Muscle of arm (tissue), 12 donors: ENCODE data around the gene CPXM2. TPM values are rescaled to one million over a fixed set of nuclear protein-coding genes. Genes with fewer than 3 reads are reported as not detected.

ENCODE experiments used
- DNase-seq: peaks from one replicate; pipeline ENCODE4 v3.0.0-alpha.2; 2013
- polyA plus RNA-seq, 12 donors: library from polyadenylated mRNA; unstranded; fragments of 120-200 nt; gene quantifications; one replicate each; pipeline ENCODE4 v1.2.1, GENCODE V29; 2013; ENCODE audit not compliant: insufficient read length in 12 of 12

Gene CPXM2
- polyA plus RNA-seq, 12 donors = 0.36 to 33.8 (median 2.2) TPM; not detected in 2

DNA sequence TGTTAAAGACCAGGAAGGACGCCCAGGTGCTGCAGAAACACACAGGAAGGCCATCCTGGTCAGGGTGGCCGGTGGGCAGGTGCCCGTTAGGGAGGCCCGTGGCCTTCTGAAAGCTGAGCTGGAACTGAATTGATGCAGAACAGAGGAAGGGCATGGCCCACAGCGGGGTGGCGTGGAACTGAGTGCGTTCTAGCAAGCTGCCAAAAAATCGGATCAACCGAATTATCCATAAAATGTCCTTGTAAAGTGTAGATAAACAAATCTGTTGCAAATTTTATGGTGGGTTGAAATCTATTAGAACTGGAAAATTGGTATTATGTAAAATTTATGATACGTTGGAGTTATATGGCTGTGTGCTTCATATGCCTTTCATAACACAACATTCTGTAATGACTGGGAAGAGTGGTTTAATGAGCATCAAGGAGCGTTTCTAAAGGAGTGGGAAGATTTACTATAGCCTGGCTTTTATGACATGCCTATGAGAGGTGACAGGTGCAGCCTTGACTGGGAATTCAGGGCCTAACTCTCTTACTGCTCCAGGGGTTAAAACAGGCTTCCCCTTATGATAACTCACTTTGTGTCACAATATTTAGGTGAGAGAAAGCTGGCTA, 117.4 kb downstream of the CPXM2 start:
- DNase-seq = no peak

- DNase-seq = no peak
Measured at GRCh38 chr10:123772645-123773508, 118.7 kb downstream of the CPXM2 start.

GRCh38 chr10:123771877-123772644, 119.5 kb downstream of the CPXM2 start:
- no peak for DNase-seq

DNA sequence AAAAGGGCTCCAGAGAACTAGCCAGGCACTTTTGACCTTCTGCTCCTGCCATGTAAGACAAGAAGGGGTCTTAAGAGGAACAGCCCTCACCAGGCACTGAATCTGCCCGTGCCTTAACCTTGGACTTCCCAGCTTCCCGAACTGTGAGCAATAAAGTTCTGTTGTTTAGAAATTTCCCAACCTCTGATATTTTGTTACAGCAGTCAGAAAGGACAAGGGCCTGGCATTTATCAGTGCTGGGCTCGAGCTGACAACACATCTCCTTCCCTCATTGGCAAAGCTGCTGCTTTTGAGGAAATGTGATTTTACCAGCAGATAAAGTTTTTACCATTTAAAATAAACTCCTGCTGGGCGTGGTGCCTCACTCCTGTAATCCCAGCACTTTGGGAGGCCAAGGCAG, 122.0 kb downstream of the CPXM2 start:
- DNase-seq = no peak

GRCh38 chr10:123766761-123767160, 124.8 kb downstream of the CPXM2 start:
- no peak for DNase-seq

GRCh38 chr10:123766012-123766411, 125.6 kb downstream of the CPXM2 start:
- DNase-seq = no peak

DNA sequence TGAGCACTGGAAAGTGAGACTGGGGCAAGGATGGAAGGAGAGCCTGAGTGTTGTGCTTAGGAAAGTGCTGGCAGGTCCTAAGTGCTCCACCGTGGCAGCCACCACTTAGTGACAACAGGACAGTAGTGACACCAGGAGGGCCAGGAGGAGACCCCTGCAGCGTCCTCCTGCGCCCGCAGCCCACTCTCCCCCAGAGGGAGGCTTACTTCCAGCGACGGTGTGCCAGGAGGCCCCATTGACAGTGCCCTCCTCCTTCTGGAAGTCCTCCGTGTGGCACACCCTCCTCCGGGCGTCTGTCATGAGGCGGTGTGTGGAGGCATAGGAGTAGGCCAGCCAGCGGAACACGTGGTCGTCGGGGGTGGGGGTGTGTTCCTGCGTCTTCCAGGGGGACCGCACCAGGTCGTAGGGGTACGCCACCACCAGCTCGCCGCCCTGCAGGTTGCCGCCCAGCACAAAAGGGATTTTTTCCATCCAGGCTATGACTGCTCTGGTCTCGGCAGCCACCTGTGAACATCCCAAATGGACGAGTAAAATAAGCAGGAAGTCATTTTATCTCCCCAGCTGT, 129.9 kb downstream of the CPXM2 start:
- no peak for DNase-seq

- no peak for DNase-seq
Measured at GRCh38 chr10:123761038-123761428, 130.6 kb downstream of the CPXM2 start.

DNA sequence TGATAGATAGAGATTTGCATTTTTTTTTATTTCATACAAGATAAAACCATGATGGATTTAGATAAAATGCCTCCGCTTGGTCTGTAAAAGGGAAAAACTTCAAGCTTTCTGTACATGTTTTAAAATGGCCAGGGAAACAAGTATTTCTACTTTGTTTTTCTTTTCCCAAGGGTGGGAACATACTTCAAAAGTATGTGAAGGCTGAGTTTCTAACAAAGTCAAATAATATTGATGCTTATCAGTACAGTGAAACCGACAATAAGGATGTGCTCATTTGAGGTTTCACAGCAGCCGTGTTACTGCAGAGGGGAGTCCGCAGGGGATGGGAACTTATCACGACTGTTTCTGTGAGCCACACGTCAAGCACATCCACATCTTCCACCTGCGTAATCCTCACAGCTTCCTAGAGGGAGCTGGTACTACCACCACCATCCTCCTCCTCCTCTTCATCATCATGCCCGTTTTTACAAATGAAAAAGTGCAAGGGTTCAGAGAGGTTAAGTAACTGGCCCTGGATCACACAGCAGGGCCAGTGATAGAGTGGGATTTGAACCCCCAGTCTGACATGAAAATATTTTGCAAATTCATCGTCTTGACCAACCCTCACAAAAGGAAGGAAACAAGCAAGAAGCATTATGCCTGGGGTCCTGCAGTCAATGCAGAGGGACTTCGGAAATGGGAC, 131.1 kb downstream of the CPXM2 start:
- DNase-seq = no peak

- no peak for DNase-seq
Measured at GRCh38 chr10:123759501-123760031, 132.0 kb downstream of the CPXM2 start.

GRCh38 chr10:123759041-123759440, 132.6 kb downstream of the CPXM2 start:
- DNase-seq = no peak

DNA sequence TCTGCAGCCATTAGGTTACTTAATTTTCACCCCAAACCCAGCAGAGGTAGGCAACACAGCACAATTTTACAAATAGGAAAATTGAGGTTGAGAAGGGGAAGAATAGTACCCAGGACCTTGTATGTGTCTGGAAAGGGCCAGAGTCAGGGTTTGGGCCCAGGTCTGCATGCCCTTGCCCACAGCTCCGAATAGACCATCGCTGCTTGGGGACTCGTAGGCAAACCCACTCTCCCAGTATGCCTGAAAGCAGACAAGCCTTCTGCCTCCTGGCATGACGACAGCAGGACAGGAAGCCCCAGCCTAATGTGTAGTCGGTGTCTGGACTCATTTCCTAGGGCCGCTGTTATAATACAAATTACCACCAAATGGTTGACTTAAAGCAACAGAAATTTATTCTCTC, 133.8 kb downstream of the CPXM2 start:
- DNase-seq = no peak

DNA sequence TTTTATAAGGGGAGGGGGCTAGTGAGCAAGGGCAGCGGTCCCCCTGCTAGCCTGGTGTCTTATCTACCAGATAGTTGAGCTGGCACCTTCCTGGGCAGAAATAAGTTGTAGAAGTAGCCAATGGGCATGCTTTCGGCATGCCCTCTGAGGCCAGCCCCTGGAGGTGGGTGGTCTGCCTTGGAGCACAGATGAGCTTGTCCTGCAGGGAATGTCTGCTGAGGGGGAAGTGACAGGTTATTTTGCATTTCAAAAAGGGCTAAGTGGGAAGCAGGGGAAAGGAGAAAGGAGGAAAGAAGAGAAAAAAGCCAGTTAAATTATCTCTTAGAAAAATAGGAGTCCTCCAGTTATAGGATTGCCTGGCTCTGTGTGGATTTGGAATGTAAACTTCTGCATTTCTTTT, 136.5 kb downstream of the CPXM2 start:
- DNase-seq = no peak

- no peak for DNase-seq
Measured at GRCh38 chr10:123754123-123754522, 137.5 kb downstream of the CPXM2 start.

DNA sequence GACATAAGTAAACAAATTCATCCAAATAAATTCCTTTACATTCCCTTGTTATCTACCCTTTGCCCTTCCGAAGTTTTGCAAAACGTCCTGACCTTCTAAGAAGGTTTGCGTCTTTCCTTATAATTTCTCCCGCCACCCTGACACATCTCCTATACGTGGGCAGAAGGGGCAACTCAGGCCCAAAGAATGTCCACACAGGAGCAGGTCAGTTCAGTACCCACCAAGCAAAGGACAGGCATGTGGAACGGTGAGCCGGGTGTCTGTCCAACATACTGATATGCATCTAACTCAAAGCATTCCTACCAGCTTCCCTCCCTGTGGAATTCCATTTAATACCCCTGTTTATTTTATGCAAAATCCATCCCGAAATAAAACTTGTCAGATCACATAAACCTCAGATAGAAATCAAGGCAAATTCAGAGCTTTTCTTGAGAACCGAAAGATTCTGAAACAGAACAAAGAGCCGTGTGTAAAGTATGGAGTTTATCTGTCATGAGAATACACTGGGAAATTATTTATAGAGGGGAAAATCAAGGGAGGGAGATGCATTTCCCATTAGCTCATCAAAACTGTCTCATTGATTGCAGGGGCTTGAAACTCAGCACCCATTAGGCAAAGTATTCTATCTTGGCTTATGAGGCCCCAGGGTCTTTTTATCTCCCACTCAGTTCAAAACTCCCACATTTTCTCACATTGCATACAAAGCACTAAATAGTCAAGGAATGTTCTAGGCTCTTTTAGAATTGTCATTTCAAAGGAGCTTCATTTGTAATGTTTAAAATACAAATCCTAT, 140.1 kb downstream of the CPXM2 start:
- DNase-seq = no peak

DNA sequence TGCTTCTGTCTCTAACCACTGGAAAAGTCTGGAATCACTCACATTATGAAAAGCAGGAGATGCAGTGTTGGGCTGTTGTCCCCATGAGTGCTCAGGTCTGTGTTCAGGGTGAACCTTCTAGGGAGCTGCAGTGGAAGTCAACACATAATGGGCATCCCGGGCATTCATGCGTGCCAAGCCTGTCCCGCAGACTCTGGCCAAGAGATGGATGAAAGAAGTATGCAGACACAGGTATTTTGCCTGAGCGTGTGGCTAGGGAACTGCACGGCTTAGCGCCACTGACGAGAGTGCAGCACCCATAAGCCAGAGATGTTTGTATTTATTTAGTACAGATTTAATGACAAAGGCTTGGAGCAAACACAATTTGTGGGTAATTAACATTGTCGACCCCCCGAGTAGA, 140.7 kb downstream of the CPXM2 start:
- DNase-seq = no peak

GRCh38 chr10:123748711-123749110, 142.9 kb downstream of the CPXM2 start:
- no peak for DNase-seq

DNA sequence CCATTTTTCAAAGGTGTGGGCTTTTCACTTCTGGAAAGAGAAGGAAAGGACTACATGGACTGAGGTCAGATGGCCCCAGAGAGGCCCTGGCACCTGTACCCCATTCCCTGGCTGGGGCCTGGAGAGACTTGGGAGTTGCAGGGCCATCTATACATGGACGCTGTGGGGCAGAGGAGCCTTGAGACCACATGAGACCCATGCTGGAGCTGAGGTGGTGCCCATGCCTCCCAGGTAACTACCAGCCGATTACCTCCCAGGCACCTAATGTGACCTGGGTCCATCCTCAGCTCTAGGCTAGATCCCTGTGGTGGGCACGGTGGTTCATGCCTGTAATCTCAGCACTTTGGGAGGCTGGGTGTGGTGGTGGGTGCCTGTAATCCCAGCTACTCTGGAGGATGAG, 144.2 kb downstream of the CPXM2 start:
- DNase-seq = no peak

DNA sequence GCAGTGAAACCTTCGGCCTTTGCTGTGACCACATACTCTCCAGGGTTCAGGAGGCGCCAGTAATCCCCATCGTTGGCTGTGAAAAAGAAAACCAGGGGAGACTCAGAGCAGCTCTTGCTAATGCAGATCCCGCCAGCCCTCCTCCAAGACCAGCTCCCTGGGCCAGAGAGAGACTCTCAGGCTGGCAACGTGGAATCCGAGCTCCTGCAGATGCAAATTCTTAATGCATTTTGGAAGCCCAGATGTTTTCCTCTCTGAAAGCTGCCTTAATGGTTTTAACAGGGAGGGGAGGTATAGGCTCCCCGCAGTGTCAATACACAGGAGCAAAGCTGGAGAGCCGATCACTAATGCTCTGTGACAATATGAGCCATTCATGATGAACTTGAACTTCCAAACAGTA, 144.7 kb downstream of the CPXM2 start:
- no peak for DNase-seq

DNA sequence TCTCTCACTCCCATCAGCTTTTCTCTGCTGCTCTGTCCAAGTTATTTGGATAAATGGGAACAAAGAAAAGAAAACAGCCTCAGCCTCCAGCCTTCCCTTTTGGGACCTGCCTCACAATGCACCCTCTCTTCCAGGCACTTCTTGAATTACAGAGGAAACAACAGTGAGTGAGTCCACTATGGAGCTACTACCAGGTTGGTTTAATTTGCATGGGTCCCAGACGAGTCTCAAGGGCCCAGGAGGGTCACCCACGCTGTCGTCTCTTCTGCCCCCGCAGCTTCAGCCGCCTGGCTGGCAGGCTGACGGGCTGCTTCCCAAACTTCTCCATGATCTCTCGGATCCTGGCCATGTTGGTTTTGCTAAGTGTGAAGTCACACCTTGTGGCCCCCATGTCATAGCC, 145.1 kb downstream of the CPXM2 start:
- DNase-seq = no peak

DNA sequence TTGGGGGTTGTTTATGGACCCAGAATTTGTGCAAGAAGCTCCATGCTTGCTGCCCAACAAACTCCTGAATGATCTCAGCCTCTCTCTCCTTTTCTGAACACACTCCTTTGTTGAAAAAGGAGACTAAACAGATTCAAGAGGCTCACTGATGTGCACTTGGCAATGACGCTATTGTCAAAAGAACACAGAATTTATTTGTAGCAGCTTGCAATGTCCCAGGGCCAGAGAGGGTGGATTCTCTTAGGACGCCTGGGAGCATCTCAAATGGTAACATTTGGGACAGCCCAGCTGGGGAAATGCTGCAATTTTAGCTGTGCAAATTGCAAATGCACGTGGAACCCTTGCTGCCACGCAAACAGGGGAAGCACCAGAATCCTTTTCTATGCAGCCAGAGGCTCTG, 145.5 kb downstream of the CPXM2 start:
- DNase-seq = no peak
